A549 (cell line): ENCODE measurements around the gene PRDM2.

Source experiments
- CBX2 ChIP-seq: fragments of 200-600 bp; sonication (generic); IDR thresholded peaks from 2 replicates; pipeline ENCODE4 v1.6.1; 2016; ENCODE audit warnings: low read depth, mild to moderate bottlenecking, borderline replicate concordance
- CEBPB ChIP-seq, 2 experiments: fragments of >200 bp in 1 of 2; sonication (Bioruptor Twin) in 1 of 2; formaldehyde crosslinking in 1 of 2; IDR thresholded peaks; 2 replicates each; pipeline ENCODE4 v1.6.1; 2012 to 2016
- CTCF ChIP-seq: fragments of >200 bp; sonication (Bioruptor Twin); formaldehyde crosslinking; IDR thresholded peaks from 3 replicates; pipeline ENCODE4 v1.5.1; 2016
- HOXA7 ChIP-seq: fragments of 250-450 bp; sonication (Bioruptor Pico); IDR thresholded peaks from 2 replicates; pipeline ENCODE4 v1.5.0; 2020; ENCODE audit warnings: mild to moderate bottlenecking, moderate library complexity
- NR3C1 ChIP-seq: fragments of >200 bp; sonication (Bioruptor Twin); formaldehyde crosslinking; IDR thresholded peaks from 3 replicates; pipeline ENCODE4 v1.6.1; 2017
- REST ChIP-seq: fragments of 200-600 bp; sonication (generic); IDR thresholded peaks from 2 replicates; pipeline ENCODE4 v1.6.1; 2016; ENCODE audit warnings: antibody characterized with exemption, mild to moderate bottlenecking, moderate library complexity

- TF ChIP-seq HOXA7 (CRISPR knock-in tag) (no peak), NR3C1 (no peak), CEBPB (IDR thresholded peaks at IDR 0.05) (no peak), CTCF (no peak), REST (no peak), CBX2 (no peak)
Observed at GRCh38 chr1:13793088-13793730, 93.2 kb downstream of the PRDM2 start.
